GM12801 (cell line): ENCODE measurements around the gene IKZF2.

ENCODE experiments used
- CTCF ChIP-seq: IDR thresholded peaks from one replicate; pipeline ENCODE4 v1.5.1; 2011; ENCODE audit warnings: control low read depth; ENCODE audit not compliant: insufficient read length; ENCODE audit errors: extremely low read depth

Gene IKZF2

GRCh38 chr2:213137064-213137463 lies 14.3 kb downstream of the IKZF2 start:
- no peak for TF ChIP-seq CTCF

GRCh38 chr2:213129311-213129710 lies 22.1 kb downstream of the IKZF2 start:
- TF ChIP-seq CTCF = no peak

GRCh38 chr2:213125646-213126347 lies 25.6 kb downstream of the IKZF2 start:
- TF ChIP-seq CTCF = no peak

- TF ChIP-seq CTCF = no peak
Measured at GRCh38 chr2:213122725-213123124, 28.7 kb downstream of the IKZF2 start.

GRCh38 chr2:213121690-213122089 lies 29.7 kb downstream of the IKZF2 start:
- TF ChIP-seq CTCF = no peak

- no peak for TF ChIP-seq CTCF
Measured at GRCh38 chr2:213119061-213119809, 32.2 kb downstream of the IKZF2 start.

GRCh38 chr2:213108308-213108707 lies 43.1 kb downstream of the IKZF2 start:
- TF ChIP-seq CTCF = no peak
